Lung microvascular endothelial cell (primary cell): ENCODE results near the gene ARL2. TPM values are rescaled to one million over a fixed set of nuclear protein-coding genes. Genes with fewer than 3 reads are reported as not detected.
"Not testable (repeated sequence)": the region's sequence is repeated elsewhere in the genome, so short reads cannot be mapped to it uniquely, and the experiment has no call there.

Source experiments
- DNase-seq, 2 donors: peaks; one replicate each; pipeline versions ENCODE4 v3.0.0 to v3.0.0-alpha.2; 2010; ENCODE audit warnings: low read depth in 2 of 2
- total RNA-seq: library from RNA; depleted of rRNA; stranded (reverse); fragments of >200 nt; gene quantifications from 2 replicates; pipeline ENCODE4 v1.2.1, GENCODE V29; 2014

Gene ARL2
- total RNA-seq, 1 donor from 2014 or later: 145 TPM

- not testable (repeated sequence) for DNase-seq
Observed at GRCh38 chr11:65003968-65004367, 10.0 kb upstream of the ARL2 start.

- no peak for DNase-seq
Observed at GRCh38 chr11:65008016-65008415, 5.9 kb upstream of the ARL2 start.

GRCh38 chr11:65008873-65009272, 5.1 kb upstream of the ARL2 start:
- no peak for DNase-seq

- DNase-seq: peak; percentile 86 to 93
Observed at GRCh38 chr11:65013130-65013887, 651 bp upstream of the ARL2 start.

GRCh38 chr11:65014726-65015227, 817 bp downstream of the ARL2 start:
- DNase-seq: no peak

- no peak for DNase-seq
Observed at GRCh38 chr11:65016705-65017104, 2.7 kb downstream of the ARL2 start.

GRCh38 chr11:65017937-65018336, 4.0 kb downstream of the ARL2 start:
- no peak for DNase-seq

- DNase-seq: no peak
Observed at GRCh38 chr11:65019824-65020223, 5.9 kb downstream of the ARL2 start.

- no peak for DNase-seq
Observed at GRCh38 chr11:65021003-65021402, 7.0 kb downstream of the ARL2 start.

GRCh38 chr11:65021509-65021908, 7.5 kb downstream of the ARL2 start:
- DNase-seq: no peak

- DNase-seq: not testable (repeated sequence)
Observed at GRCh38 chr11:65023502-65023901, 9.5 kb downstream of the ARL2 start.

GRCh38 chr11:65026810-65027209, 12.8 kb downstream of the ARL2 start:
- DNase-seq: no peak

- DNase-seq: peak; percentile 97
Observed at GRCh38 chr11:65027213-65028067, 13.5 kb downstream of the ARL2 start, which contains the start of gene SNX15. Gene SNX15 (plus strand): TSS chr11:65027439. CDS start chr11:65027538, 99 bp downstream.

GRCh38 chr11:65032216-65032615, 18.3 kb downstream of the ARL2 start:
- DNase-seq: no peak

- no peak for DNase-seq
Observed at GRCh38 chr11:65034423-65034822, 20.5 kb downstream of the ARL2 start.

- DNase-seq: no peak
Observed at GRCh38 chr11:65035579-65035978, 21.6 kb downstream of the ARL2 start.

GRCh38 chr11:65036931-65037330, 23.0 kb downstream of the ARL2 start:
- DNase-seq: no peak

- no peak for DNase-seq
Observed at GRCh38 chr11:65040520-65040846, 26.5 kb downstream of the ARL2 start.

GRCh38 chr11:65040847-65041622, 27.1 kb downstream of the ARL2 start, which contains the start of gene SAC3D1:
Gene SAC3D1 (plus strand): TSS chr11:65041210. CDS start chr11:65041293, 83 bp downstream.
- DNase-seq: peak; percentile 85 to 93

GRCh38 chr11:65042891-65043290, 28.9 kb downstream of the ARL2 start:
- no peak for DNase-seq

- DNase-seq: no peak
Observed at GRCh38 chr11:65043881-65044501, 30.0 kb downstream of the ARL2 start.
